HG03108 (cell line): Measurements from ENCODE around the gene EGLN3.
"Not testable (repeated sequence)": the region's sequence is repeated elsewhere in the genome, so short reads cannot be mapped to it uniquely, and the experiment has no call there.

Experiments used
- ATAC-seq: cut with Tn5 transposase; IDR thresholded peaks from one replicate; pipeline ENCODE4 v1.9.1; 2021; ENCODE audit warnings: moderate library complexity; ENCODE audit not compliant: unreplicated experiment

Gene EGLN3

DNA sequence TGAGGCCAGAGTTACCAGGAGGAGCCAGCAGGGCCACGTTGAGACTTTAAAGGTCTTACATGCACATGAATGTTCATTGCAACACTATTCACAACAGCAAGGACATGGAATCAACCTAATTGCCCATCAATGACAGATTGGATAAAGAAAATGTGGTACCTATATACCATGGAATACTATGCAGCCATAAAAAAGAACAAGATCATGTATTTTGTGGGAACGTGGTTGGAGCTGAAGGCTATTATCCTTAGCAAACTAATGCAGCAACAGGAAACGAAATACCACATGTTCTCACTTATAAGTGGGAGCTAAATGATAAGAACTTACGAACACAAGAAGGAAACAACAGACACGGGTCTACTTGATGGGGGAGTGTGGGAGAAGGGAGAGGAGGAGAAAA is 11.6 kb upstream of the EGLN3 start:
- ATAC-seq, result not testable (repeated sequence)

- ATAC-seq, result no peak
Measured at GRCh38 chr14:33962016-33962415, 11.1 kb upstream of the EGLN3 start.

DNA sequence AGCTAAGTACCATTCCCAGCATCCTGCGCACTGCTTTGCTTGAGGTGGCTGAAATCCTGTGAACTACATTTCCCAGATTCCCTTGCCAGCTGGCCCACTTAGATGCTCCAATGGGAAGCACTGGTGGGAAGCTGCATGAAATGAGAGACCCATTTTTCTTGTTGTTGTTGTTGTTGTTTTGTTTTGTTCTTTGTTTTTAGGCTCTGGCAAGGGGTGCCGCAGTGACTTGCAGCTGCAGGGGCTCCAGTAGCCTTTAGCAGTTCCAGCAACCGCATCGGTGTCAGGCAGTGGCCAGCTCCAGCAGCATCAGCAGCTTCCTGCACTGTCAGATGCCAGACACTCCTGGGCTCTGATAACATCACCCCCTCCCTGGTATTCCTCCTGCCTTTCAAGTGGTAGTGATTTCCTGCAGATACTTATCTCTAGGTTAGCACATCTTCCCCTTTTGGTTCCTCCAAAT is 8.8 kb upstream of the EGLN3 start:
- ATAC-seq, result no peak

DNA sequence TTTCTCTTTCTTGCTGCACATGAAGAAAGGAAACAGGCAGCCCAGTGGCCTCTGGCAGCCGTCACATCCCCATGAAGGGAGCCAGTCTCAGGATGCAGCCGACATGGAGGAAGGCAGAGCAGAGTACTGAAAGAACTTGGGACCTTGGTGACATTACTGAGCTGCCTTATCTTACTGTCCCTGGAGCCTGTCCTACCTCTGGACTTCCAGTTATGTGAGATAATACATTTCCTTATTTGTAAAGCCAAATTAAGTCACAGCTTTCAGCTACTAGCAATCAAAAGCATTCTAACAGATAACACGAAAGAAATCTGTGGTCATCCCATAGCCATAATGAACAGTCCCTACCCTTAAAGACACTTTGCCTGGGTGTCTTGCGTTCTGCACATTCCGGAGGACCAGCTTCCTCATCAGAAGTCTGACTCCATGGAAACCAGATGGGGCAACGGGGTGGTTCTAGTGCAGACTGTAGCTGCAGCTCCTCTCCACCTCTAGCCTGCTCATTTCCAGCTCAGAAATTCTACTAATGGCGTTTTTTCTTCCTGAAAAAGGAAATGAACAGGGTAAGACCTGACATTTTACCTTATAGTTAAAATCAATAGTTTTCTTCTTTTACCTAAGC is 7.8 kb upstream of the EGLN3 start:
- ATAC-seq, result no peak

- ATAC-seq, result no peak
Measured at GRCh38 chr14:33957993-33958392, 7.1 kb upstream of the EGLN3 start.

GRCh38 chr14:33957299-33957698 is 6.4 kb upstream of the EGLN3 start:
- no peak for ATAC-seq

DNA sequence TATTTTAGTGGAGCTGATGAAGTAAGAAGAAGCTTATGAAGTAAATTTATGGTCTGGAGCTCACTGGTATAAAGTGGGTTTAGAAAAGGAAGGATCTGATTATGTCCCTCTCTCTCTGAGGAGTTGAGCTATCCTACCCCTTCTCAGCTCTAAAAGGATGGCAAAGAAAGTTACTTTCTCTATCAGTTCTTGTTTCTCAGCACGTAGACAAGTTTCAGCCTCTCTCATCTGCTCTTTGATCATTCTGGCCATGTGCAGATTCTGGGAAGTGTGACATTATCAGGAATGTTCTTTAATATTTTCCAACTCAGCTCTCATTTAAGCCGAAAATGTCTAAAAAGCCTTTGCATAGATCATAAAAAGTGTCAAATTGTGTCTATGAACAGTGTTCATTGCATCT is 5.8 kb upstream of the EGLN3 start:
- ATAC-seq, result no peak

DNA sequence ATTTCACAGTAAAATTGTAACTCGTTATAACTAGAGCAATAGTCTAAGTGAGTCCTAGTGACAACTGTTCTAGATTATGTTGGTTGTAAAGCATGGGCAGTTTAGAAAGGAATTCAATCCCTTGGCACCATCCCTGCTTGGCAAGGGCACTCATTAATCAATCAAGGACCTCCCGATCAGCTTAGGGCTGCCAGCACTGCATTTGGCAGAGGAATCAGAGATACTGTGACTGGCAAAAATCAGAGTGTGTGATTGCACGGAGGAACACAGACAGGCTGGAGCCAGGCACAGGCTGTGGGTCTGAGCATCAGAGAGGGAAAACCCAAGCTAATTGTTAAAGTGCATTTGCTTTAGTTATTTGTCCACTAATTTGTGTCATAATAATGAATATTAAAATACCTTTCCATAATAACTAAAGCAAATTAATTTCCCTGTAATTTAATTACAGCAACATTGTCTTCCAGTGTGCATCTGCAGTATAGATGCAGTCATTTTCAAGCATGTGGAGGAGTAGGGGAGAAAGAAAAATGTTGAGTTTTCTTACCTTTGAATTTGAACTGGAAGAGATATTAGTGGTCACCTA is 3.2 kb upstream of the EGLN3 start:
- no peak for ATAC-seq

DNA sequence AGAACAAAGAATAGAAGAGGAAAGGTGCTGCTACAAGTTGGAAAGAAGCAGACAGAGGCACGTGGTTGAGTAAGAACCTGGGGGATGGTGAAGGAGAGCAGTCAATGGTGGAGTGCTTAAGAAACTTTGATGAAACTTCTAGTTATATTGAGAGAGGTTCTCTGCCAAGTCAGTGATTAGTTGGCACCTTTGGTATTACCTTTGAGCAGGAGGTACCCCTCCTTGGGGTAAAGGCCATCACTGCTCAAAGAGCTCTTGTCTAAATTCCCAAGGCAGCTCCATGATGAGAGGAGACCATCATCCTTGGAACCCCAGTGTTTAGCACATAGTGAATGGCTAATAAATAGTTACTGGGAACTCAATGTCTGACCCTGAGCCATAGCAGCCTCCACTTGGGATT is 1.7 kb upstream of the EGLN3 start:
- ATAC-seq, result no peak

- no peak for ATAC-seq
Measured at GRCh38 chr14:33951183-33951840, 438 bp upstream of the EGLN3 start.

- no peak for ATAC-seq
Measured at GRCh38 chr14:33949411-33949893, 1.4 kb downstream of the EGLN3 start.

DNA sequence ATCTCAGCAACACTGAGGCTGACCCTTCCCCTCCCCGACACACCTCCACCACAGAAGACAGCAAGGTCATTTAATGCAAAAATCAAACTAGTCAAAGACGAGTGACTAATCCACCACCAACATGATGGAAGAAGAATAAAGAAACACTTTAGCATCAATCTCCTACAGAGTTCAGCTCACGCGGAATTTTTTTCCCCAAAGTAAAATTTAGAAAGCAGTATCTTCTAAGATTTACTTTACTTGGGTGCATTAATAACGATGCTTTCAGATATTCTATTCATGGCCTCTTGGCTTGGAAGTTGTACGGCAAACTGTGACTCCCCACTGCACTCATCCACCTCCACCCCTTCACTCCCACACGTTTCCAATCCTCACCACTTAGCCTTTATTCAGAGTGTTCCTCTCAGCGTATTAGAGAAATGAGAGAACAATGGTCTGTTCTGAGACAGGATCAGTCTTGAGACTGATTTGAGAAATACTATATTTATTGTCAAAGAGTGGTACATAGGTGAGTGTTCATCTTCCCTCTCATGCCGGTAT is 1.9 kb downstream of the EGLN3 start:
- no peak for ATAC-seq

GRCh38 chr14:33948145-33948868 is 2.6 kb downstream of the EGLN3 start:
- ATAC-seq, result no peak

GRCh38 chr14:33946679-33947476 is 4.0 kb downstream of the EGLN3 start:
- ATAC-seq, result no peak

- no peak for ATAC-seq
Measured at GRCh38 chr14:33945210-33946088, 5.4 kb downstream of the EGLN3 start.

DNA sequence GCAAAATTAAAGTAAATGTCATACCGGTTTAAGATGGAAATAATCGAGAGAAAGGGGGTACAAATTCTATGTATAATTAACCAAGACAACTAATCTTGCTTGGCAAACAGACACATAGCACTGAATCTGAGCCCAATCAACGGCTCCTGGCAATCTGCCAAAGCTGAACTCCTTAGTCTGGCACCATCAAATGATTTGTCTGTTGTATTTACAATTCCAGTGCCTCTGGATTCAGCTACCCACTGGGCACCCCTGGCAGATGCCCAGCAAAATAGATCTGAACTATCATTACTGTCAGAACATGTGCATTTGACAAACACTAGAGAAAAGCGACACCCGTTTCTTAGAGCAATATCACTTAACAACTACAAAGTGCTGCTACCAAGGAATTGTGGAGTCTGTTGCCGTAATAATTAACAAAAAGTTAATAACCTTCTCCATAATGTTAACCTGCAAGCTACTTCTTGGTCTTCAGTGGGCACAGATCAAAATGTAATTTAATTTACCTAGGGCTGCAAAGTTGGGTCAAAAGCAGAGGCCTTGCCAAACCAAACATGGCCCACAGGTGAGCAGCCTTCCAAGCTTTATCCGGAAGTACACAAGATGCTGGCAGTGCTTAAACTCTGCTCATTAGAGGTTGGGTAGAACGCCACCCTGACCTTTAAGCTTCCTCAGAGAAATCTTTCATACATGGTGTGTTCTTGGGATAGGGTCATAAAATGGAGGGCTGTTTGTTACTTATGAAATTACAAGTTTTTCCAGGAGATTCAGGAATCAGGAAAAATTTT is 7.6 kb downstream of the EGLN3 start:
- no peak for ATAC-seq

DNA sequence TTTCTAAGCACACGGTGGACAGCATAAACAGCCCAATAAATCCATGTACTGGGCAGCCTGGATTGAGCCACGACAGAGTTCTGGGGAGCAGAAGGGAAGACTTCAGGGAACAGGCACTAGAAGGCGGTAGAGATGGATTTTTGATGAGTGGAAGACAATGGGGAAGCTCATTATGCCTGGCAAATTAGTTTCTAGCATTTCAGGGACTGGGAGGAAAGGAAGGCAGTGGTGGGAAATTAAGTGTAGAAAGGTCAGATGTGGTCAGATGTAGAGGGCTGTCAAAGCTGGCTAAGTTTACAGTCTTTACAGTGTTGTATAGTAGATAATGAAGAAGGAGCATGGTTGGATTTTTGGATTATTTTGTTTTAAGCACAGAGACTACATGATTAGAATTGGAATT is 9.2 kb downstream of the EGLN3 start:
- ATAC-seq, result no peak

GRCh38 chr14:33940561-33941011 is 10.3 kb downstream of the EGLN3 start:
- ATAC-seq, result no peak
